MM.1S (cell line): ENCODE results near the gene SRRD.

Source experiments
- DNase-seq: peaks from one replicate; pipeline ENCODE4 v3.0.0-alpha.2; 2015
- H2AFZ ChIP-seq: fragments of 300-600 bp; sonication (generic); 2 replicates; pipeline ENCODE4 v1.6.0; 2016; ENCODE audit warnings: antibody characterized with exemption, low read length
- H3F3A ChIP-seq: fragments of 300-600 bp; sonication (generic); 2 replicates; pipeline ENCODE4 v1.6.1; 2016; ENCODE audit warnings: mild to moderate bottlenecking, antibody characterized with exemption, low read length, moderate library complexity, mixed read lengths; ENCODE audit not compliant: insufficient read depth
- H3K27ac ChIP-seq: fragments of 300-600 bp; sonication (generic); 2 replicates; pipeline ENCODE4 v1.5.1; 2016; ENCODE audit warnings: mild to moderate bottlenecking, low read length
- H3K27me3 ChIP-seq: fragments of 300-600 bp; sonication (generic); replicated peaks from 2 replicates; pipeline ENCODE4 v1.6.0; 2016; ENCODE audit warnings: low read length; ENCODE audit not compliant: insufficient read depth
- H3K36me3 ChIP-seq: fragments of 300-600 bp; sonication (generic); replicated peaks from 2 replicates; pipeline ENCODE4 v1.6.1; 2016; ENCODE audit warnings: mild to moderate bottlenecking, low read length, mixed read lengths; ENCODE audit not compliant: insufficient read depth
- H3K4me1 ChIP-seq: fragments of 300-600 bp; sonication (generic); 2 replicates; pipeline ENCODE4 v1.6.1; 2016; ENCODE audit warnings: low read length, mixed read lengths
- H3K4me2 ChIP-seq: fragments of 300-600 bp; sonication (generic); 2 replicates; pipeline ENCODE4 v1.6.0; 2016; ENCODE audit warnings: low read depth, low read length
- H3K4me3 ChIP-seq: fragments of 300-600 bp; sonication (generic); 2 replicates; pipeline ENCODE4 v1.5.1; 2016; ENCODE audit warnings: low read length, mixed read lengths
- H3K79me2 ChIP-seq: fragments of 300-600 bp; sonication (generic); 2 replicates; pipeline ENCODE4 v1.6.1; 2016; ENCODE audit warnings: mixed run types, low read length, mixed read lengths
- H3K9ac ChIP-seq: fragments of 300-600 bp; sonication (generic); 2 replicates; pipeline ENCODE4 v1.6.1; 2016; ENCODE audit warnings: low read length, mixed read lengths
- H3K9me2 ChIP-seq: fragments of 300-600 bp; sonication (generic); replicated peaks from 2 replicates; pipeline ENCODE4 v1.6.1; 2016; ENCODE audit warnings: mild to moderate bottlenecking, low read length, mixed read lengths; ENCODE audit not compliant: insufficient read depth
- H3K9me3 ChIP-seq: fragments of 300-600 bp; sonication (generic); replicated peaks from 2 replicates; pipeline ENCODE4 v1.6.1; 2016; ENCODE audit warnings: mild to moderate bottlenecking, low read length, mixed read lengths; ENCODE audit not compliant: insufficient read depth
- H4K20me1 ChIP-seq: fragments of 300-600 bp; sonication (generic); 2 replicates; pipeline ENCODE4 v1.6.1; 2016; ENCODE audit warnings: mild to moderate bottlenecking, low read length, moderate library complexity, mixed read lengths; ENCODE audit not compliant: insufficient read depth
- CTCF ChIP-seq: fragments of 300-600 bp; sonication (generic); IDR thresholded peaks from 2 replicates; pipeline ENCODE4 v1.5.1; 2016; ENCODE audit warnings: antibody characterized with exemption, low read length, mixed read lengths
- EZH2 ChIP-seq: fragments of 300-600 bp; sonication (generic); optimal IDR thresholded peaks from 2 replicates; pipeline ENCODE3; 2017; ENCODE audit warnings: low read depth, mild to moderate bottlenecking, antibody characterized with exemption, low read length, mixed read lengths
- EZH2phosphoT487 ChIP-seq: fragments of 300-600 bp; sonication (generic); IDR thresholded peaks from 2 replicates; pipeline ENCODE4 v1.6.1; 2018; ENCODE audit warnings: antibody characterized with exemption, low read length

The SRRD gene

GRCh38 chr22:26462641-26463040 lies 21.0 kb upstream of the SRRD start:
- H3K9me3 ChIP-seq, result no peaks in the 10 kb centered on the region
- H4K20me1 ChIP-seq, result no peaks in the 10 kb centered on the region
- H3K79me2 ChIP-seq, result 0 out of 2 replicates have a peak, but pooled peaks cover 4% of the 10 kb centered on the region
- no peak overlapping the region for H2AFZ ChIP-seq
- no peaks in the 10 kb centered on the region for H3K36me3 ChIP-seq
- H3K4me1 ChIP-seq, result no peaks in the 10 kb centered on the region
- H3K4me3 ChIP-seq, result no peak overlapping the region
- TF ChIP-seq EZH2phosphoT487 (no peak), CTCF (no peak), EZH2 (no peak)
- no peaks in the 10 kb centered on the region for H3K27me3 ChIP-seq
- H3K9me2 ChIP-seq, result no peaks in the 10 kb centered on the region
- no peak overlapping the region for H3K4me2 ChIP-seq
- H3F3A ChIP-seq, result no peaks in the 10 kb centered on the region
- H3K9ac ChIP-seq, result no peak overlapping the region
- DNase-seq, result no peak
- no peak overlapping the region for H3K27ac ChIP-seq

- no peak overlapping the region for H2AFZ ChIP-seq
Observed at GRCh38 chr22:26463101-26463661, 20.5 kb upstream of the SRRD start.

GRCh38 chr22:26463688-26464087 lies 20.0 kb upstream of the SRRD start:
- H4K20me1 ChIP-seq, result no peaks in the 10 kb centered on the region
- no peaks in the 10 kb centered on the region for H3K27me3 ChIP-seq
- no peak for DNase-seq
- no peak overlapping the region for H3K9ac ChIP-seq
- no peak overlapping the region for H3K4me2 ChIP-seq
- no peak overlapping the region for H3K4me3 ChIP-seq
- no peaks in the 10 kb centered on the region for H3K9me2 ChIP-seq
- H3K4me1 ChIP-seq, result no peaks in the 10 kb centered on the region
- H3F3A ChIP-seq, result no peaks in the 10 kb centered on the region
- H3K27ac ChIP-seq, result no peak overlapping the region
- no peak overlapping the region for H2AFZ ChIP-seq
- 0 out of 2 replicates have a peak, but pooled peaks cover 4% of the 10 kb centered on the region for H3K79me2 ChIP-seq
- H3K9me3 ChIP-seq, result no peaks in the 10 kb centered on the region
- TF ChIP-seq CTCF (no peak), EZH2phosphoT487 (no peak), EZH2 (no peak)
- no peaks in the 10 kb centered on the region for H3K36me3 ChIP-seq

More at GRCh38 chr22:26463101-26463661, 20.5 kb upstream of the SRRD start:
- Histone ChIP-seq H4K20me1 (no peaks in the 10 kb centered on the region), H3K27ac (no peak overlapping the region), H3K4me1 (no peaks in the 10 kb centered on the region), H3K9me2 (no peaks in the 10 kb centered on the region), H3K9ac (no peak overlapping the region), H3F3A (no peaks in the 10 kb centered on the region), H3K4me3 (no peak overlapping the region), H3K36me3 (no peaks in the 10 kb centered on the region), H3K79me2 (0 out of 2 replicates have a peak, but pooled peaks cover 4% of the 10 kb centered on the region), H3K9me3 (no peaks in the 10 kb centered on the region), H3K27me3 (no peaks in the 10 kb centered on the region), H3K4me2 (no peak overlapping the region)
- no peak for DNase-seq
- TF ChIP-seq EZH2phosphoT487 (no peak), EZH2 (no peak)

GRCh38 chr22:26464312-26464711 lies 19.4 kb upstream of the SRRD start:
- H3K36me3 ChIP-seq, result no peaks in the 10 kb centered on the region
- no peaks in the 10 kb centered on the region for H3K27me3 ChIP-seq
- H3K79me2 ChIP-seq, result 0 out of 2 replicates have a peak, but pooled peaks cover 4% of the 10 kb centered on the region
- no peak overlapping the region for H3K9ac ChIP-seq
- no peaks in the 10 kb centered on the region for H3K4me1 ChIP-seq
- no peak for TF ChIP-seq CTCF
- H3K4me2 ChIP-seq, result no peak overlapping the region
- no peaks in the 10 kb centered on the region for H3K9me3 ChIP-seq
- H4K20me1 ChIP-seq, result no peaks in the 10 kb centered on the region
- no peaks in the 10 kb centered on the region for H3F3A ChIP-seq
- DNase-seq, result no peak
- no peak overlapping the region for H3K4me3 ChIP-seq
- H3K27ac ChIP-seq, result no peak overlapping the region
- no peak overlapping the region for H2AFZ ChIP-seq
- no peaks in the 10 kb centered on the region for H3K9me2 ChIP-seq
